GM23248 (cell line): ENCODE results near the gene CSMD2.

Experiments used
- EZH2 ChIP-seq: fragments of 200-600 bp; sonication (generic); IDR thresholded peaks from 2 replicates; pipeline ENCODE4 v1.6.1; 2018; ENCODE audit warnings: antibody characterized with exemption, mild to moderate bottlenecking; ENCODE audit not compliant: insufficient read depth, poor library complexity, severe bottlenecking
- EZH2phosphoT487 ChIP-seq: fragments of 200-600 bp; sonication (generic); IDR thresholded peaks from 2 replicates; pipeline ENCODE4 v1.6.1; 2018; ENCODE audit warnings: antibody characterized with exemption, moderate library complexity, mild to moderate bottlenecking, low read depth; ENCODE audit not compliant: insufficient read depth

DNA sequence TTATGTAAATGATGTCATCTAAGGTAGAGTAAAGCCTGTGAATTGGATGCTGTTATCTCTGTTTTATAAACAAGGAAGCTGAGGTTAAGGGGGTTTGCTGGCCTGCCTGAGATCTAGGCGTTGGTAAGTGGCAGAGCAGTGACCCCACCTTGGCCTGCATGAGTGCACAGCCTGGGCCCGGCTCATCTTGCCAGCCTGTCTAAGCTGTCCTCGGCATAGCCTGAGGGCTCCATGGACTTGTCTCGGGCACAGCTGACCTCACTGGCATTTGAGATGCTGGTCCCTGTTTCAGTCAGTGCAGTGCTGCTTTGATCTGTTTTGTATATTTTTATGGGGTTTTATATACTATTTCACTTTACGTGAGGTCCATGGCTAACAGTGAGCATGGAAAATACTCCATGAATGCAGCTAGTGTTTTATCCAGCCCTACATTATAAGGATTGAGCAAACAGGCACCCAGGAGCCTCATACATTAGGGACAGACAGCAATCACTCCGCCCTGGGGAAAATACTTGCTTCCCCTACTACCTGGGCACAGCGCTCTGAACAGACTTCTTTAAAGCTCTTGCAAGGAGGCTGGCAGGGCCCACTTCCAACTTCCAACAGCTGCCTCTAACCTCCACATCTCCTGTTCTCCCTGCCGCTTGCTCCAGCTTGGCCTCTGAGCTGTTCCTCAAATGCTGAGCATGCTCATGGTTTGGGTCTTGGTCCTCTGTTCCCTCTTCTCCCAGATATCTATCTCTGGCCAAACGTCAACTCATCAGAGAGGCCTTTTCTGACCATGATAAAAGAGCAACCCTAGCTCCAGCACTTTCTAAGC, 451.8 kb downstream of the CSMD2 start:
- no peak for TF ChIP-seq EZH2phosphoT487
- no peak for TF ChIP-seq EZH2
